ENCODE results near the gene SH3RF3. TPM values are rescaled to one million over a fixed set of nuclear protein-coding genes. Genes with fewer than 3 reads are reported as not detected.

The SH3RF3 gene
- total RNA-seq, 4 donors from 2014 or later: 2.8 to 5.7 (median 3.0) TPM

- Histone ChIP-seq H3K27me3 (peaks cover 0 to 3% (median 0%) of the 10 kb centered on the region in 3 donors), H3K27ac (no peak overlapping the region), H3K4me1 (no peaks in the 10 kb centered on the region), H3K36me3 (no peaks in the 10 kb centered on the region), H3K4me3 (no peak overlapping the region), H3K9me3 (no peaks in the 10 kb centered on the region)
- no peak for ATAC-seq
- in situ Hi-C loops (cut with MboI; ENCODE audit: low sequenced_read_pairs in 4 of 4): no loop called here
- no peak for TF ChIP-seq POLR2A (IDR thresholded peaks at IDR 0.05)
- TF ChIP-seq CTCF (IDR thresholded peaks at IDR 0.05 in 4 of 5, conservative IDR thresholded peaks at IDR 0.05 in 1 of 5): no peak
- no peak for DNase-seq
- intact Hi-C loops (cut with DNase I; ENCODE audit: low total_unique reads): no loop called here
Observed at GRCh38 chr2:109538546-109538945, 409.5 kb downstream of the SH3RF3 start.

- intact Hi-C loops (cut with DNase I; ENCODE audit: low total_unique reads): no loop called here
- in situ Hi-C loops (cut with MboI; ENCODE audit: low sequenced_read_pairs in 4 of 4): loop anchor here in 1 of 4 donors (10.0 kb wide), 1 partner anchor 172 kb away; no protein-coding TSS in a partner anchor
- Histone ChIP-seq H3K27ac (no peak overlapping the region), H3K36me3 (no peaks in the 10 kb centered on the region), H3K27me3 (peaks cover 0 to 3% (median 0%) of the 10 kb centered on the region in 3 donors), H3K4me3 (no peak overlapping the region), H3K9me3 (no peaks in the 10 kb centered on the region), H3K4me1 (no peaks in the 10 kb centered on the region)
- no peak for ATAC-seq
- no peak for DNase-seq
- TF ChIP-seq CTCF (IDR thresholded peaks at IDR 0.05 in 4 of 5, conservative IDR thresholded peaks at IDR 0.05 in 1 of 5) (no peak), POLR2A (IDR thresholded peaks at IDR 0.05) (no peak)
Observed at GRCh38 chr2:109542384-109542783, 413.4 kb downstream of the SH3RF3 start.

- peak in 1 of 2 donors; percentile 39 for DNase-seq
- intact Hi-C loops (cut with DNase I; ENCODE audit: low total_unique reads): loop anchor here (1.0 to 5.0 kb wide), 3 partner anchors 66 to 190 kb away; partner anchors contain the start of genes SEPTIN10 and SOWAHC
- H3K36me3 ChIP-seq: no peaks in the 10 kb centered on the region
- in situ Hi-C loops (cut with MboI; ENCODE audit: low sequenced_read_pairs in 4 of 4): loop anchor here in 1 of 4 donors (10.0 kb wide), 1 partner anchor 169 kb away; no protein-coding TSS in a partner anchor
- no peak overlapping the region for H3K27ac ChIP-seq
- no peaks in the 10 kb centered on the region for H3K4me1 ChIP-seq
- no peak overlapping the region for H3K4me3 ChIP-seq
- H3K27me3 ChIP-seq: no peaks in the 10 kb centered on the region
- TF ChIP-seq POLR2A (IDR thresholded peaks at IDR 0.05) (no peak), CTCF (IDR thresholded peaks at IDR 0.05 in 4 of 5, conservative IDR thresholded peaks at IDR 0.05 in 1 of 5) (peak; percentile 75 to 94 (median 88))
- ATAC-seq: peak; percentile 68 to 83
- no peaks in the 10 kb centered on the region for H3K9me3 ChIP-seq
Observed at GRCh38 chr2:109545828-109546713, 417.1 kb downstream of the SH3RF3 start.

- ATAC-seq (no peak), DNase-seq (no peak)
- Histone ChIP-seq H3K4me1 (no peaks in the 10 kb centered on the region), H3K27ac (no peak overlapping the region), H3K36me3 (peaks cover 0 to 4% of the 10 kb centered on the region in 2 donors), H3K27me3 (no peaks in the 10 kb centered on the region), H3K9me3 (no peaks in the 10 kb centered on the region), H3K4me3 (no peak overlapping the region)
- in situ Hi-C loops (cut with MboI; ENCODE audit: low sequenced_read_pairs in 4 of 4): loop anchor here in 1 of 4 donors (10.0 kb wide), 1 partner anchor 168 kb away; no protein-coding TSS in a partner anchor
- TF ChIP-seq CTCF (IDR thresholded peaks at IDR 0.05 in 4 of 5, conservative IDR thresholded peaks at IDR 0.05 in 1 of 5): no peak
- intact Hi-C loops (cut with DNase I; ENCODE audit: low total_unique reads): loop anchor here (5.0 kb wide), 2 partner anchors 65 to 170 kb away; partner anchors contain the start of genes SEPTIN10 and SOWAHC
Observed at GRCh38 chr2:109547280-109547679, 418.3 kb downstream of the SH3RF3 start.
